HUES6 (cell line): ENCODE results near the gene PSME2.

Experiments used
- H3K27ac ChIP-seq: 2 replicates; pipeline ENCODE4 v1.7.0; 2013; ENCODE audit warnings: low read depth, mild to moderate bottlenecking, low read length, inconsistent platforms
- H3K27me3 ChIP-seq: 2 replicates; pipeline ENCODE4 v1.6.1; 2013; ENCODE audit warnings: low read length; ENCODE audit not compliant: control insufficient read depth, insufficient read depth
- H3K36me3 ChIP-seq: 2 replicates; pipeline ENCODE4 v1.6.1; 2013; ENCODE audit warnings: low read length; ENCODE audit not compliant: control insufficient read depth, insufficient read depth
- H3K4me1 ChIP-seq: 2 replicates; pipeline ENCODE4 v1.6.1; 2013; ENCODE audit warnings: low read length; ENCODE audit not compliant: control insufficient read depth, insufficient read depth
- H3K4me3 ChIP-seq: 2 replicates; pipeline ENCODE4 v1.5.1; 2013; ENCODE audit warnings: low read depth, low read length
- H3K9ac ChIP-seq: one replicate; pipeline ENCODE4 v1.6.1; 2013; ENCODE audit warnings: mild to moderate bottlenecking, low read length
- H3K9me3 ChIP-seq: 2 replicates; pipeline ENCODE4 v1.6.1; 2013; ENCODE audit warnings: low read depth, low read length; ENCODE audit not compliant: control insufficient read depth, insufficient read depth

Gene PSME2

GRCh38 chr14:24095271-24096068 is 50.9 kb downstream of the PSME2 start:
- H3K36me3 ChIP-seq, result peaks cover 37% of the 10 kb centered on the region
- H3K9me3 ChIP-seq, result no peaks in the 10 kb centered on the region
- H3K9ac ChIP-seq, result peak overlapping the region; percentile 98
- H3K4me3 ChIP-seq, result peak overlapping the region; percentile 96
- no peaks in the 10 kb centered on the region for H3K27me3 ChIP-seq
- peaks cover 19% of the 10 kb centered on the region for H3K4me1 ChIP-seq
- H3K27ac ChIP-seq, result peak overlapping the region; percentile 98

DNA sequence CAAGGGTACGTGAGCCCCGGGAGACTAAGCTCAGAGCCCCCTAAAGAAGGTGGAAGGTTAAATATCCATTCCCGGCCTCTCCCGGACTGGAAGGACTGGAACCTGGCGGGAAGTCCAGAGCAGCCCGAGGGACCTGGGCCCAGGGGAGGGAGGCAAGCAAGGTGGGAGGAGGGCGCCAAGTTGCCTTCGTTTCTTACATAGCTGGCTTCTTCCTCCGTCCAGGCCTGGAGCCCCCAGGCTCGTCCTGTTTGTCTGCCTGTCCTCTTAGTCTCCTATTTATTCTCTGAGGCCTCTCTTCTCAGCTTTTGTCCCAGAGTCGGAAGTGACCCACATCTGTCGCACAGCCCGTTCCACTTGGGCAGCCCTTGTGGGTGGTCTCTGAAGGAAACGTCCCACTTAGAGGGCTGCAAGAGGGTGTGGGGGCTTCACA is 51.6 kb downstream of the PSME2 start:
- Histone ChIP-seq H3K27ac (peak overlapping the region; percentile 98), H3K4me1 (peaks cover 19% of the 10 kb centered on the region), H3K9ac (peak overlapping the region; percentile 98), H3K9me3 (no peaks in the 10 kb centered on the region), H3K27me3 (no peaks in the 10 kb centered on the region), H3K4me3 (peak overlapping the region; percentile 96), H3K36me3 (peaks cover 31% of the 10 kb centered on the region)

GRCh38 chr14:24093901-24094840 is 52.2 kb downstream of the PSME2 start, which contains the start of gene PCK2:
PCK2 (plus strand) TSS chr14:24094311; CDS start chr14:24094406, 95 bp downstream.
- Histone ChIP-seq H3K4me1 (peaks cover 19% of the 10 kb centered on the region), H3K9me3 (no peaks in the 10 kb centered on the region), H3K4me3 (peak within 1 kb of the TSS; percentile 96), H3K27me3 (no peaks in the 10 kb centered on the region), H3K27ac (peak within 1 kb of the TSS; percentile 98), H3K9ac (peak within 1 kb of the TSS; percentile 98), H3K36me3 (peaks cover 24% of the 10 kb centered on the region)
